Middle frontal gyrus (tissue), 1 donor: ENCODE data around the gene SMTNL2.

Source experiments
- DNase-seq: peaks from one replicate; pipeline ENCODE4 v3.0.0-alpha.2; 2015; ENCODE audit warnings: low spot score; ENCODE audit errors: extremely low spot score

The SMTNL2 gene

DNA sequence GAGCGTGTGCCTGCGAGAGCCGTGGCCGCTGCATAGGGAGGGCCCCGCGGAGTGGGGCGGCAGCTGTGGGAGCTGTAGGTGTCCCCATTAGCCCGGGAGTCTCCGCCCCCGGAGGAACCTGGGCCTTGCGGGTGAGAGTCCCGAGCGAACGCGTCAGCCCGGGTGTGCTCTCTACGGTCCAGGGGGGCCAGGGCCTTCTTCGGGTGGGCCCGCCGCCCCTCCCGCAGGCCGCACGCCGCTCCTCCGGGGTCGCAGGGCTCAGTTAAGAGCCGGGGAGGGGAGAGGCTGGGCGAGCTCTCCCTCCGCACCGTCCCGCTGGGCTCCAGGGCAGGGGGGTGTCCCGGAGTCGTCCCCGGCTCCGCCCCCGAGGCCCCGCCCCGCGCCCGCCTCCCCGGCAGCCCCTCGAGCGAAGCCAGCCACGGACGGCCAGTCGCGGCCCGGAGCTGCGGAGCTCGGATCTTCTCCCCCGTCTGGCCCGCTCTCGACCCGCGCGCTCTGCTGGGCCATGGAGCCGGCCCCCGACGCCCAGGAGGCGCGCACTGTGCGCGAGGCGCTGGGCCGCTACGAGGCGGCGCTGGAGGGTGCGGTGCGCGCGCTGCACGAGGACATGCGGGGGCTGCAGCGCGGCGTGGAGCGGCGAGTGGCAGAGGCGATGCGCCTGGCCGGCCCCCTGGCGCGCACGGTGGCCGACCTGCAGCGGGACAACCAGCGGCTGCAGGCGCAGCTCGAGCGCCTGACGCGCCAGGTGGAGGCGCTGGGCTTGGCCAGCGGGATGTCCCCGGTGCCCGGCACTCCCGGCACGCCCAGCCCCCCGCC, at the start of gene SMTNL2:
TSS of gene SMTNL2 (plus strand) at position 429 of the 816 bp plus-strand sequence. CDS start at position 506, 77 bp downstream.
- no peak for DNase-seq

DNA sequence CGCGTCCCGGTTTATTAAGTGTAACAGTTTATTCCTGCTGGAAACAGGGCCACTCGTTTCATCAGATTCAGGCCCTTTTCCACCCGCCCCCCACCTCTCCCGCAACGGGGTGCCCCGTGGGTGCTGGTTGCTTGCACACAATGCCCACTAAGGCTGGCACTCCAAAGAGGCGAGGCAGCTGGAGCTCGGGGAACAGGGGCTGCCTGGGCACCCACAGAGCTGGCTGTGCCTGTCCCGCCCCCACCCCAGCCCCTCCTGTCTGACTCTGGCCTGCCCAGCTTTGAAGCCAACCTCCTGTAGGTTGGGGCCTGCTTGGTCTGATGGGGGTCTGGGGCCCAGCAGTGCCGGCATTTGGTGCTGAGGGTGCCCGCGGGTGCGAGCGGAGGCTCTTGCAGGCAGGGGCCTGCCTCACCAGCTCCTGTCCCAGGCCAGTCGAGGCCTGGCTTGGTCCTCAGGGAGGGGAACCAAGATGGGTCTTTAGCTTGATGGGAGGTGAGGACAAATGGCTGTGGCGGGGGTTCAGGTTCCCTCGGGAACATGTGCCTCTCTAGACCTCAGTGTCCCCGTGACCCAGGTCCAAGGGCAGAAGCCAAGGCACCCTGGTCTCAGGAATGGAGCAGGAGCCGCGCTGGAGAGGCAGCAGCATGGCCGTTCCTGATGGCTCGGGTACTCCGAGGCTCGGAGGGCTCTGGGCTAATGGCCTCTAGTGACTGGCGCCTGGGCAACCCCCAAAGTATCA, 49.2 kb upstream of the SMTNL2 start:
- DNase-seq: no peak

DNA sequence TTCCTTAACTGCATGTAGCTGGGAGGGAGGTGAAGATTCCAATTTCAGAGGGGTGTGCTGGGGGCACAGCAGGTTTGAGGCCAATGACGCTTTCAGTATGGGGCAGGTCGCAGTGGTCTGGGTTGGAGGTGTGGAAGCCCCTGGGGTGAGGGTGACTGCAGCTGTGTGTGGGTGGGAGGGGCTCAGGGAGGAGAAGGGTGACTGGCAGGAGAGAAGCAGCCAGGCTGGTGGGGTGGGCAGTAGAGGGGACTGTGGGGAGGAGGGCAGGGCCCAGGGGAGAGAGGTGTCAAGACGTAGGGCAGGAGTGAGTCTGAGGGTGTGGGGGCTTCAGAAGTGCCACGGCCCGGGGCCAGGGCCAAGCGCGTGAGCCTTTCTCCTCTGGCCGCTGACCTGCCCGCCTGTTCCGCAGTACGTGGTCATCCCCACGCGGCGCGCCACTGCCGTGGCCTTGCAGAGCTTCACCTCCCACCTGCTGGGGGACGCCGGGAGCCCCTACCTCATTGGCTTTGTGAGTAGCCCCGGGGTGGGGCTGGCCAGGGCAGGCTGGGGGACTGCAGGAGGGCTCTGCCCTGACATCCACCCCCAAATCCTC, 48.6 kb upstream of the SMTNL2 start:
- DNase-seq: no peak

DNA sequence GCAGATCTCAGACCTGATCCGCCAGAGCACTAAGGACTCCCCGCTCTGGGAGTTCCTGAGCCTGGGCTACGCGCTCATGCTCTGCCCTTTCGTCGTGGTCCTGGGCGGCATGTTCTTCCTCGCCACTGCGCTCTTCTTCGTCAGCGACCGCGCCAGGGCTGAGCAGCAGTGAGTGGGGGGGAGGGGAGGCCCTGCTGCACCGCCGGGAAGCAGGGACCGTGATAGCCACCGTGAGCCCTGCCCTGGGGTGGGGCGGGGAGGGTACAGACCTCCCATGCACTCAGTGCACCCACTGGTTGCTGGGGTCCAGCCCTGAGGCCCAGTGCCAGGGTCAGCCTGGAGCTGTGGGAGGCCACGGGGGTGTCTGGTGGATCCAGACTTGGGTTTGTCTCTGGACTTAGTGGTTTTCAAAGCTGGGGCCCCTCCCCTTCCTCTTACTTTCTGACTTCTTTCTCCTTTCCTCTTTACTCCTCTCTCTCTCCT, 48.0 kb upstream of the SMTNL2 start:
- DNase-seq: no peak

DNA sequence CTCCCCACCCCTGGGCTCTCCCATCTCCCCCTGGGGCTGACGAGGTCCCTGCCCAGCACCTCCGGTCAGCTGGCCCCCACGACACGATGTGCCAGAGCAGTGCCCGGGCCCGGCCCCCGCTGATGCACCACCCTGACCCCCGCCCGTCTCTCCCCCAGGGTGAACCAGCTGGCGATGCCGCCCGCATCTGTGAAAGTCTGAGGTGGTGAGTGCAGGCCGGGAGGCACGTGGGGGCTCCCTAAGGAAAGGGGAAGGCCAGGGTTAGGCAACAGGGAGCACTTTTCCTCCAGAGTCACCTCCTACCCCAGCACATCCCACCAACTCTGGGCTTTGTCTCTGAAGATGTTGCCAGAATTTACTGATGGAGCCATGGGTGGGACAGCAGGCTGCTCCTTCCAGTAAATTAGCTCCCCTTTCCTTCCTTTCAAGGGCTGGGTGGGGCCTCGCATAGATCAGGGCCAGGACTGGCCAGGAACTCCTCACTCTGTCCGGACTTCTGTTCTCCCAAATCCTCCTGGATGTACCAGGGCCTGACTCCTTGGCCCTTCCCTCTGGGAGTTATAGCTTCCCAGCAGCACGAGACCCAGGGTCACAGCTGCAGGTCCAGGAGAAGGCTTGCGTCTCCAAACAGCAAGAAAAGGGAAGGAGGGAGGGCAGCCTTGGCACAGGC, 47.5 kb upstream of the SMTNL2 start:
- no peak for DNase-seq

DNA sequence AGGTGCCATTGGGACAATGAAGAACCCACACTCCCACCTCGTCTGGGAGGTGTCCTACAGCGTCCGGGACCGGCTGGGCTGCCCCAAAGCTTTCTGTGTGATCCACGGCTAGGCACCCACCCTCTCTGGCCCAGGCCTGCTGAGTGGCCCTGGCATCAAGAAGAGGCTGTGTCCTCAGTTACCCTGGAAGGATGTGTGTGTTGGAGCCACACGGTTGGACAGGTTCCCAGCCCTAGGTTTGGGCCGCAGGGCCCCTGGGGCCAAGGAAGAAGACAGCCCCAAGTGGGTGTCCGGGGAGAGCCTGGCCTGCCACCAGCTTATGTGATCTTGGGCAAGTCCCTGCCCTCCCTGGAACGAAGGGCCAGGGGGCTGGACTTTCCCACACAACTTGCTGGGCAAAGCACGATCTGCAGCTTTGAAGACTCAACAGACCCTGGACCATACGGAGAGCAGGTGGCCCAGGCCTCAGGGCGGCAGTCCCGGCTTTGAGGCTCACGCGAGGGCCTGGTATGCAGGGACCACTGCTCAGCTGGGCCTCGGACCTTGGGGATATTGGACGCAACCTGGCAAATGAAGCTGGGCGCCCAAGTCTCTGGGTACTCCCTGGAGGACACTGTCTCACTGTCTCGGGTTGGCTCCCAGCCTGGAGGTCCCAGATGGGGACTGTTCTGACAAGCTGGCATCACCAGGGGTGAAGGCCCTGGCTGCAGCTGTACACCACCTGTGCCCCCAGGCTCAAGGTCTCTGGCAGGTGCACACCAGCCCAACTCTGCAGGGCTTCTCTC, 46.7 kb upstream of the SMTNL2 start:
- DNase-seq: peak; percentile 50

DNA sequence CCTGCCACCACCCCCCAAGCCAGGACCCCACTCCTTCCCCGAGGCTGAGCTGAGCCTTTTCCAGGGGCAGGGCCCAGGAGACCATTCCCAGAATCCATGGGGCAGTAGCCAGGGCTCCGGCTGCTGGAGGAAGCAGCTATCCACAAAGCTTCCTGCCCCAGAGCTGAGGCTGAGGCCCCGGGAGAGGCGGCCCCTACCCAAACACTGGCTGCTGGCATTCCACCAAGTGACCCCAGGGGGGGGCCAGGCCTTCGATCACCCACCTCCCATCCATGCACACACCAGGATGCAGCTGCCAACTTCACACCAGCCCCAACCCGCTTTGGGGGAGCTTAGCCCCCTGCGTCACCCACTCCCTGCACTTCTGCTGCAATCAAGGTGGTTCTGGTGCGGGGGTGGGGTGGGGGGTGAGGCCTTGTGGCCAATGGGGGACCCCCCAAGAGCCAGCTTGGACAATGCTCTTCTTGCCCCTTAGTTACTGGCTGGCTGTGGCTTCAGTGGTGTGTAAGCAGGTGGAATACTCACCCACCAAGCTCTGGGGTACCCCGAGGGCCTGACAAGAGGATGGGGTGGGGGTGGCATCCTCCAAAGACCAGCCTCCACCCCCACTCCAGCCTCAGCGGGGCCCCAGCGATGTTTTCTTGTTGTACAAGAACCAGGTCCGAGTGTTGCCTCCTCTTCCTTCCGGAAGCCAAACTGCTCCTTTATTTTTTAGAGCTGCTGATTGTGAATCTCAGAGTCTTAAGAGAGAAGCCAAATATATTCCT, 45.9 kb upstream of the SMTNL2 start:
- no peak for DNase-seq

DNA sequence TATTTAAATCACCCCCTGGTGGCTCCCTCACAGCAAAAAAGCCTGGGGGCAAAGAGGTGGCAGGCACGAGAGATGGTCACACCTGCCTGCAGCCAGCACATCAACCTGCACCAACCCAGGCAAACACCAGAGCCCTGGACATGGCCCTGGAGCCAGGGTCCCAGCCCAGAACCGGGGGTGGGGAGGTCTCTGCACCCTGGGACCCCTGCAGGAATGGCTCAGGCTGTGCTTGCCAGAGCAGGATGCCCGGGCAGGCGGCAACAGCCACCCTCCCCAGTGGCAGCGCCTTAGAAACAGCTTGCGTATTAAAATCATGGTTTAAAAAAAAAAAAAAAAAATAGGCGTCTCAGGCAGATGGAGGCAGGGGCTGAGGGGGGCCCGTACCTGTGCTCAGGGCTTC, 45.3 kb upstream of the SMTNL2 start:
- no peak for DNase-seq

DNA sequence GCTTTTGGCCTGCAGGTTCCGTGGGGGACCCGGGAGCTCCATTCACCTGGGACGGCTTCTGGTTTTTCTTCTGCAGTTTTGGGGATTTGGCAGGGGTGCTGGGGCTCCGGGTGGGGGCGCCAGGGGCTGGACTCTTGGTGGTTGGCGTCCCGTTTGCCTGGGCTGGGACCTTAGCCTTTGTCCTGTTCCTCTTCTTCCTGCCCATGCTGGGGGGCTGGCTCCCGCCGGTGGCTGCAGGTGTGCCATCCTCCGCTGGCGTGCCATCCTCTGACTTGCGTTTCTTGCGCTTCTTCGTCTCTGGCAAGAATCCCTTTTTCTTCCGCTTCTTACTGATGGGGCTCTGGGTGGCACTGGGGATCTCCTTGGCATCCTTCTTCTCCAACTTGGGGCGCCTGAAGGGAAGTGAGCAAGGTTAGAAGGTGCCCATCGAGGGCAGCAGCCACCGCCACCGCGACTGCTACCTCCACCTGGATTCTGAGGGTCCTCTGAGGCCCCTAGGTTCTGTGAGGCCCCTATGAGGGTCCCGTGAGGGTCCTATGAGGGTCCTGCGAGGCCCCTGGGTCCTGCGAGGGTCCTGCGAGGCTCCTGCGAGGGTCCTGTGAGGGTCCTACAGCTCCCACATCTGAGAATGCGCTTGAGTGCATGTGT, 44.6 kb upstream of the SMTNL2 start:
- DNase-seq: no peak

DNA sequence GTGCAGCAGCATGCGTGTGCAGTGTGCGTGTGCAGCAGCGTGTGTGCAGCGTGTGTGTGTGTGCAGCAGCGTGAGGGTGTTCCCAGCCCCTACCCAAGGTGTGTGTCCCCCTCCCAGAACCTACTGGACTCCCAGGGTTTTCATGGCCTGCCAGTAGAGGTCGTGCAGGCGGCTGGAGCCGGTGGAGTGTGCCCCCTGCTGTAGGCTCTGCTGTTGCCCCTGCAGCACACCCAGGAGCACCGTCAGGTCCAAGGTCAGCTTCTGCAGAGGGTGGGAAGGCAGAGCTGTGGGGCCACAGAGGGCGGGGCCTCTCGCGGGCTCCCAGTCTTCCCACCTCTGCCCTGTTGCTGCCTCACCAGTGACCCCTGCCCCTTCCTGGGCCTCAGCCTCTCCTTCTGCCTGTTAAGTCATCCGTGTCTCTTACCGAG, 44.1 kb upstream of the SMTNL2 start:
- no peak for DNase-seq

DNA sequence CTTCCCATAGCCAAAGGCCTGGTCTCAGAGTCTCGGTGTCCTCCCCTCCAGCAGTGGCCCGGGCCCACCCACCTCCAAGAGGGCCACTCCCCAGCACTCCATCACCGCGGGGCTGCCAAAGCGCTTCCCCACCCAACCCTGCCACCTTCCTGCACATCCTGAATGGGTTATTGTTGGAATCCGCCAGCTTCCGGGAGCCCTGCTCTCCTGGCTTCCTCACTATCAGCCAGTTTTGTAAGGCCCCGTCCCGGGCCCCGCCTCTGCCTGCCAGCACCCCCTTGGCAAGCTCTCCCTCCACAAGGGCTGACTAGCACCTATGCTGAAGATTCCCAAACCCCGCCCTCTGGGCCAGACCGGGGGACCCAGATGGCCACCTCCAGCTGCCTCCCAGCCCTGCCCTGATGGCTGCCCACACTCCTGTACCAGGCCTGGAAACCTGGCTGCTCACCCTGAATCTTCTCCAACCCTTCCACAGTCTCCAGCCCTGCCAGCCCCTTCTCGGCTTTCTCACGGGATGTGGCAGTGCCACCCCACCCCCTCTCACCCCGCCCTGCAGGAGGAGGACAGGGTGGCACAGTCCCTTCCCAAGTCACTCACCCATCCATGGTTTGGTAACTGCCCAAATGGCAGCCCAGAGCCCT, 43.5 kb upstream of the SMTNL2 start:
- DNase-seq: no peak

DNA sequence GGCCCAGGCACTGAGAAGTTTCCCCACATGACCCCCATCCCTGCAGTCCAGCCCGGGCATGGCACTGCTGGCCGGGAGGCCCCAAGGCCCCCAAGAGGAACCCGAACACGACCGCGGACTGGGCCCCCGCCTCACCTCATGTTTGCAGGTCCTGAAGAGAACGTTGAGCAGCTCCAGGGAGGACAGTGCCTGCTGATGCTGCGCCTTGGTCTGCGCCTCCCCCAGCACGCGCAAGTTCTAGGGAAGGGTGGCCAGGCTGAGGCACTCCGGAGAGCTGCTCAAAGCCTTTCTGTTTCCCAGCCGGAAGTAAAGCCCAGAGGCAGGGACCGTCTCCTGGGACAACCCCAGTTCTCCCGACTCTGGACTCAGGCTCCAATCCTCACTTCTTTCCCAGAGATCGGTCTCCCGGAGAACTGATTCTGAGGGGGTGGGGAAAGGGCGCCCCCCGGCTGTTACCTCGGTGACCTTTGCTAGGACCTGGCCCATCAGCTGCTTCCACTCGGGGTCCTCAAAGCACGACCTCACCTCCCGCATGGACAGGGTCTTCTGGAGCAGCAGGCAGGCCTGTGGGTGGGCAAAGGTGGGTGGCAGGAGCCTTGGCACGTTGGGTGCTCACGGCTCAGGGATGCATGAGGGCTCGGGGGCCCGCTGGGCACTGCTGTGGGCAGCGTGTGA, 42.9 kb upstream of the SMTNL2 start:
- DNase-seq: no peak

DNA sequence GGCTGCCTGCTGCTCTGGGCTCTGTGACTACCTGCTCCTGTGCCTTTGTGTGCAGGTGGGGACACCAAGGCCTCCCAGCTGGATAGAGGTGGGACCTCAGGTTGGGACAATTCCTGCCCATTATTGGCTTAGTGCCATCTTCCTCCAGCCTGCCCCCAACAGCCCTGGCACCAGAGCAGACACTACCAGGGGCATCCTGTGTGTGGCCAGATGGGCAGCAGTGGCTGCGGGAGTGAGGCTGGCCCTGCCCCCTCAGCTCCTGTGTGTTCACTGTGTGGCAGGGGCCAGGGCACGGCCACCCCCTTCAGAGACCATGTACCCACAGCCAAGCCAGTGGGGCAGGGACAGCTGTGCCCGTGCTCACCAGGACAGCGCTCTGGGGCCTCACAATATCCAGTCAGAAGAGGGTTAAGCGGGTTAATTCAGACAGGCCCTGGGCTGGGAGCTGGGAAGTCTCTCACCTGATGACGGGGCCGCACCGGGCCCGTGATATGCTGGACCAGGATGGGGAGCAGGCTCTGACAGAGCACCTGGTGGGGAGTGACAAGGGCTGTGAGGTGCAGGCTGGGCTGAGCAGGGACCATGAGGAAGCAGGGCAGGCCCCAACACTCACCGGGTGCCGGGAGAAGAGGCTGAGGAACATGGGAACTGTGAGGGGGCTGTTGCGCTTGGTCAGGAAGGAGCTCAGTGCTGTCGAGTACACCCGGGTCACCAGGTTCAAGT, 42.2 kb upstream of the SMTNL2 start:
- DNase-seq: no peak

DNA sequence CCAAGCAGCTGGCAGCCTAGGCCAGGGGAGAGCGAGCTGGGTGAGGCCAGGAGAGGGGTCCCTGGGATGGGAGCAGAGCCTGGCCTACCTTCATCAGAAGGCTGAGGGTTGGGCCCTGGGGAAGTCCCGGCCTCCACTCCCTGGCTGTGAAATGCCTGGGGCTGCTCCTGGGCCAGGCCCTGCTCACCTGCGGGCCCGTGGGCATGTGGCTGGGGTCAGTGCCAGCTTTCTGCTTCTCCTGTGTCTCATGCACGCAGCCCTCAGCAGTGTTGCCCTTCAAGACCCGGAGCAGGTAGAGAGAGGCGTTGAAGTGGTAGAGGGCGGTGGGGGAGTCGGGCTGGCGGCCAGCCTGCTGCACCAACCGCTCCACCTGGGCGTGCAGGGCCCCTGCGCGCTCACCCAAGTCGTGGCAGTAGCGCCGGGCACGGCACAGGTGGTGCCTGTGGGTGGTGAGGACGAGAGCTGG, 41.6 kb upstream of the SMTNL2 start:
- DNase-seq: no peak

DNA sequence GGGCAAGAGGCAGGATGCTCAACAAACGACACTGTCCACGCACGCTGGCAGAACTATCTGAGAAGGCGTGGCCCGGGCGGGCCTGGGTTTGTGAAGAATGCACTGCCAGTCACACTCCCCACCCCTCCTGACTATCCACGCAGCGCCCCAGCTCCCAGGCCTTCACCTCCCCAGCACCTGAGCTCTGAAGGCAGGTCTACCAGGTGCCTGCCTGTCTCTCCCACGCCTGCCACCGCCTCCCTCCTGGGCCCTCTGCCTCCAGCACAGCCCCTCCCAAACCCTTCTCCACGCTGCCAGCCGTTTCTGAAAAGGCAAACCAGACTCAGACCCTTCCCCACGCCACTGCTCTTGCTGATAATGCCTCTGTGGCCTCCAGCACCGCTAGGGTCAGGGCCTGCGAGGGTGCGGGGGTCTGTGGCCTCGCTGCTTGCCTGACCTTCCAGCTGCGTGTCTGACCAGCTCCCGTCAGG, 40.7 kb upstream of the SMTNL2 start:
- DNase-seq: no peak

DNA sequence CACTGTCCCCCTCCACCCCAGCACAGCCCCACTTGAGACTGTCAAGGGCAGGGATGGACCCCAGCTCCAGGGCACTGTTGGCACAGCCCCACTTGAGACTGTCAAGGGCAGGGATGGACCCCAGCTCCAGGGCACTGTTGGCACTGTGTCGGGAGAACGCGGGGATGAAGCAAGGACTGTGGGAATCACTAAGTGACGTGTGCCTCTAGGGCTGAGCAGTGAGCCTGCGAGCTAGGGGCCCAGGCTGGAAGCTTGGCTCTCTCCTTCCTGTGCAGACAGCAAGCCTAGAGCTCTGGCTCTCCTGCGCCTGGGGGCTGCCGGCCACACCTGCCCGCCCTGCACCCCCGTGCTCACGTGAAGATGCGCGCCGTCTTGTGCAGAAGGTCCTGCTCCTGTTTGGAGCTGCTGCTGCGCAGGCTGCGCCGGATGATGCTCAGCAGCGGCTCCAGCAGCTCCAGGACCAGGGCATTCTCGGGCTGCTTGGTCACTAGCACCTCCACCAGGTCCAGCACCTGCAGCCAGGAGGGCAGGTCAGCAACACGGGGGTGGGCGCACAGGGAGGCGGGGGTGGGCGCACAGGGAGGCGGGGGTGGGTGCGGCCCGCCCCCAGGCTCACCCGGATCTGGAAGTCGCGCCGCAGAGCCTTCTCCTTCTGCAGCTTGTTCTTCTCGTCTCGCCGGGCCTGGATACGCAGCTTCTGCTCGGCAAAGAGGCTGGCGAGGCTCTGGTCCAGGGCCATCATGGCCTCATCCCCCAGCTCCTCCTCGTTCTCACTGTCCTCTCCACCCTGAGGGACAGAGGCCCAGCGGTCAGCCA, 40.0 kb upstream of the SMTNL2 start:
- DNase-seq: no peak

DNA sequence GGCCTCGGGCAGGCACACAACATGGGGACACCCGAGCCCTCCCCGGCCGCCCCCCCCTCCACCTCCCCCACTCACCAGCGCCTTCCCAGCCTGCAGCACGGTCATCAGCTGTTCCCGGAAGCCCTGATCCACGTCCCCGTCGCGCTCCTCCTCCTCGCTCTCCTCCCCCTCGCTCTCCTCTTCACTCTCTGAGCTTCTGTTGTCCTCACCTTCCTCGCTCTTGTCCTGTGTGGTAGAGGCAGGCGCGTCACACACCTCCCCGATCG, 39.4 kb upstream of the SMTNL2 start:
- no peak for DNase-seq
